ENCODE results near the gene USP1. TPM values are rescaled to one million over a fixed set of nuclear protein-coding genes. Genes with fewer than 3 reads are reported as not detected.

USP1 gene
- total RNA-seq, 2 experiments from 2014 or later = 69.6 to 96.6 TPM

DNA sequence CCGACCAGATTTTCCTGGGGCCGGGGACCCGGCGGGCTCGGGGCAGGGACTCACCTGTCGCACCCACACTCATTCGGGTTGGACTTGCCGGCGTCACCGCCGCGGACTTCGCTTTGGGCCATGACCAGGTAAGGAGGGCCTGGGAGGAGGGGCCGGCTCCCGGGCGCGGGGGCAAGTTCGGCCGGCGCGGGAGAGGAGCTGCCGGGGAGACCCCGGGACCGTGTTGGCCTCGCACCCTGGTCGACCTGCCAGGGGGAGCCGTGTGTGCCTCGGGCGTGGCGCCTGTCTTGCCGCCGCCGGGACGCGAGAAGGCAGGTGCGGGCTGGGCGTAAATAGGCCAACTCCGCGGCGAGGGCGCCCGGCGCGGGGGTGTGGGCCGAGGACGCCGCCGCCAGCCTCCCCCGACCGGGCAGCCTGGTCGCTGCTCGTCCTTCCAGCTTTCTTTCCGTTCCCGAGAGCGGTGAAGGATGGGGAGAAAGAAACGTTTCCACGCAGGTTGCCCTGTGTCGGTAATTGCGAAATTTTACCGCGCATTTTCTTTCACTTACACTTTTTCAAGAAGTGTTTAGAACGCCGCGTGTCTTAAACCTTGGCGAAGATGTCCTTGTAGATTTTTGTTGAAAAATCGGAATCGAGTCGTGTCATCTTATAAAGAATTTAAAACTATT, 558 bp downstream of the USP1 start:
- Histone ChIP-seq H3K9me3 (ENCODE audit: low read length) (no peaks in the 10 kb centered on the region), H3K9me2 (ENCODE audit: insufficient read depth, low read length) (no peaks in the 10 kb centered on the region), H4K20me1 (ENCODE audit: insufficient read depth, low read length) (peaks cover 40% of the 10 kb centered on the region), H3K4me2 (ENCODE audit: low read length) (peak overlapping the region; percentile 85), H3K27ac (ENCODE audit: low read depth, low read length, poor library complexity, severe bottlenecking) (peak overlapping the region; percentile 95), H3K4me1 (ENCODE audit: insufficient read depth, low read length, poor library complexity, severe bottlenecking) (peaks cover 47% of the 10 kb centered on the region), H3K79me2 (ENCODE audit: insufficient read depth, low read depth, low read length) (peaks cover 60% of the 10 kb centered on the region), H3K36me3 (ENCODE audit: insufficient read depth, low read length) (peaks cover 44% of the 10 kb centered on the region), H2AFZ (ENCODE audit: low read length) (peak overlapping the region; percentile 45; the same call in 1 of the 2 replicates), H3K4me3 (ENCODE audit: low read depth, low read length, poor library complexity, severe bottlenecking) (peak overlapping the region; percentile 94)
- ChIA-PET POLR2A (interaction anchor here (0.6 to 0.9 kb wide), 3 partner anchors 75 to 293 kb away, joined by 3 read pairs; no protein-coding TSS in a partner anchor), CTCF (ENCODE audit: unreplicated experiment) (no interaction called here)
- DNase-seq (ENCODE audit: low spot score) = peak; percentile 58
- TF ChIP-seq EZH2phosphoT487 (IDR thresholded peaks at IDR 0.05; ENCODE audit: borderline replicate concordance, low read depth, low read length) = no peak
- TF ChIP-seq CTCF (conservative IDR thresholded peaks at IDR 0.05; ENCODE audit: low read length) = no peak
- intact Hi-C loops (cut with micrococcal nuclease; ENCODE audit: unreplicated experiment) = loop anchor here (2.0 to 5.0 kb wide), 7 partner anchors 250 to 1390 kb away; partner anchors contain the start of genes ALG6, DOCK7, EFCAB7 and ITGB3BP
- no TSS peak for BruUV-seq (replicated peaks)

DNA sequence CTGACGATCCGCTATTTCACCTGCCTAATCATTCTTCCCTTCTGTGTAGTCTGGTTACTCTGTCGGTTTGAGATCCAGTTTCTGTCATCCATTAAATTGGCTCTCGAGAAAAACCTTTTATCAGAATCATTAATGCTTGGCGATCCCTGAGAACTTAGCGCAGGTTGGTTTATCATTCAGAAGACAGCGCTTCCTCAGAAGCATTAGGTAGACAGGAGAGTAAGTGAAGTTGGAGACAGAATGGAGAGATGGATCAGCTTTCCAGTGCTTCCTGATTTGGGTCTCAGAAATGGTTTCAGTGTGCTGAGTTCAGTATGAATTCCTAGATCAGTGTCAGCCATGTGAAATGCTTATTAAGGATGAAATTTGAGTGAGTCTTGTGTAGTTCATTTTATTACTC, 1.3 kb downstream of the USP1 start:
- Histone ChIP-seq H3K79me2 (ENCODE audit: insufficient read depth, low read depth, low read length) (peaks cover 68% of the 10 kb centered on the region), H3K4me2 (ENCODE audit: low read length) (peak overlapping the region; percentile 85), H2AFZ (ENCODE audit: low read length) (no peak overlapping the region), H4K20me1 (ENCODE audit: insufficient read depth, low read length) (peaks cover 44% of the 10 kb centered on the region), H3K27ac (ENCODE audit: low read depth, low read length, poor library complexity, severe bottlenecking) (peak overlapping the region; percentile 95), H3K36me3 (ENCODE audit: insufficient read depth, low read length) (peaks cover 52% of the 10 kb centered on the region), H3K4me3 (ENCODE audit: low read depth, low read length, poor library complexity, severe bottlenecking) (peak overlapping the region; percentile 94), H3K9me2 (ENCODE audit: insufficient read depth, low read length) (no peaks in the 10 kb centered on the region), H3K4me1 (ENCODE audit: insufficient read depth, low read length, poor library complexity, severe bottlenecking) (peaks cover 47% of the 10 kb centered on the region), H3K9me3 (ENCODE audit: low read length) (no peaks in the 10 kb centered on the region)
- peak; percentile 33 for DNase-seq (ENCODE audit: low spot score)
- intact Hi-C loops (cut with micrococcal nuclease; ENCODE audit: unreplicated experiment) = loop anchor here (5.0 kb wide), 6 partner anchors 249 to 1389 kb away; partner anchors contain the start of genes ALG6, DOCK7, EFCAB7 and ITGB3BP
- BruUV-seq (replicated peaks) = no TSS peak
- TF ChIP-seq EZH2phosphoT487 (IDR thresholded peaks at IDR 0.05; ENCODE audit: borderline replicate concordance, low read depth, low read length) (no peak), CTCF (conservative IDR thresholded peaks at IDR 0.05; ENCODE audit: low read length) (no peak)
- POLR2A ChIA-PET = interaction anchor here (0.9 kb wide), 1 partner anchor 294 kb away, joined by 3 read pairs; no protein-coding TSS in a partner anchor
- CTCF ChIA-PET (ENCODE audit: unreplicated experiment) = no interaction called here
